Thyroid gland (tissue), 4 donors: Measurements from ENCODE around the gene ARMS2. TPM values are rescaled to one million over a fixed set of nuclear protein-coding genes. Genes with fewer than 3 reads are reported as not detected.

Source experiments
- DNase-seq, 2 donors: peaks; one replicate each; pipeline ENCODE4 v3.0.0-alpha.2; 2019
- H3K27ac ChIP-seq, 3 donors: fragments of 200-600 bp; sonication (generic); 1 replicate in 2 of 3; 2 replicates in 1 of 3; pipeline ENCODE4 v1.5.1; 2016 to 2019; ENCODE audit warnings: mild to moderate bottlenecking in 1 of 3, moderate library complexity in 1 of 3
- H3K27me3 ChIP-seq: fragments of 200-600 bp; sonication (generic); one replicate; pipeline ENCODE4 v1.5.1; 2019
- H3K36me3 ChIP-seq, 2 donors: fragments of 200-600 bp; sonication (generic); one replicate each; pipeline ENCODE4 v1.5.1; 2016 to 2019
- H3K4me1 ChIP-seq, 2 donors: fragments of 200-600 bp; sonication (generic); one replicate each; pipeline ENCODE4 v1.5.1; 2017 to 2019
- H3K4me3 ChIP-seq, 3 donors: fragments of 200-600 bp; sonication (generic); replicated peaks in 1 of 3; 1 replicate in 2 of 3; 2 replicates in 1 of 3; pipeline ENCODE4 v1.5.1; 2016; ENCODE audit warnings: mild to moderate bottlenecking in 1 of 3
- H3K9me3 ChIP-seq: fragments of 200-600 bp; sonication (generic); one replicate; pipeline ENCODE4 v1.5.1; 2017
- POLR2A ChIP-seq, 2 donors: fragments of 450-650 bp; IDR thresholded peaks; one replicate each; pipeline ENCODE4 v1.6.1; 2017; ENCODE audit warnings: antibody characterized with exemption in 2 of 2, mild to moderate bottlenecking in 2 of 2, moderate library complexity in 1 of 2
- WGBS, 2 donors: methylation state at CpG; one replicate each; pipeline ENCODE4 v1.1.5; 2017; 5-methylcytosine and 5-hydroxymethylcytosine counted together
- intact Hi-C: fragments of 100-400 bp; cut with DNase I; formaldehyde crosslinking; loops from one replicate; pipeline ENCODE4 v1.15.1; 2023
- microRNA-seq: library from miRNA; unstranded; fragments of <30 nt; microRNA quantifications from one replicate; pipeline ENCODE4, GENCODE V29; 2016
- small RNA-seq: library from RNA; depleted of rRNA; stranded (forward); fragments of <200 nt; gene quantifications from one replicate; pipeline ENCODE3, GENCODE V24; 2016
- total RNA-seq, 4 donors: library from RNA; depleted of rRNA; stranded (reverse); fragments of >200 nt; gene quantifications; one replicate each; pipeline ENCODE4 v1.2.3, GENCODE V29; 2016
- TF ChIP-seq, protein P1 (sequence below), 6 experiments: fragments of 200-600 bp in 3 of 6; fragments of 450-650 bp in 3 of 6; sonication (generic) in 3 of 6; IDR thresholded peaks; one replicate each; pipeline ENCODE4 v1.5.1; 2016 to 2019; ENCODE audit warnings: antibody characterized with exemption in 6 of 6, mild to moderate bottlenecking in 2 of 6, inconsistent platforms in 1 of 6, moderate library complexity in 1 of 6

ARMS2 gene
- total RNA-seq, 4 donors from 2014 or later = not detected

DNA sequence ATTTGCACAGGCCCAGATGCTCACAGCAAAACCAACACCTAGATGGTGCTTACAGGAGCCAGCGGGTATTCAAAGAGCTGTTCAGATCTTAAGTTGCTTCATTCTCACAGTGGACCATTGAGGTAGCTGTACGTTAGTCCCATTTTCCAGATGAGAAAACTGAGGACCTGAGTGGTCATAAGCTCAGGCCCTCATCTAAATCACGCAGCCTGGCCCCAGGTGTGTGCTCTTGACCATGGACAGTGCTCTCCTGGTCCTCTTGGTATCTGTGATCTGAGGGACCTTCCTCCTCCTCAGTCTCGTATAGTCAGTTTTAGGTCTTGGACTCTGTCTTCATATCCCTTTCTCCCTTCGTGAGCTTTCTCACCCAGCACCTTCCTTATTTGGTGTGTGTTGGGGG is 50.6 kb downstream of the ARMS2 start:
- H3K27ac ChIP-seq = no peak overlapping the region
- H3K4me3 ChIP-seq = no peak overlapping the region
- no peaks in the 10 kb centered on the region for H3K9me3 ChIP-seq
- peaks cover 6 to 8% of the 10 kb centered on the region in 2 donors for H3K4me1 ChIP-seq
- intact Hi-C loops = no loop called here
- DNase-seq = no peak
- peaks cover 0 to 3% of the 10 kb centered on the region in 2 donors for H3K36me3 ChIP-seq
- WGBS, 2 donors = 89 to 91% methylated on average over 5 of the region's 5 CpGs
- H3K27me3 ChIP-seq = no peaks in the 10 kb centered on the region
- TF ChIP-seq, protein P1, sequence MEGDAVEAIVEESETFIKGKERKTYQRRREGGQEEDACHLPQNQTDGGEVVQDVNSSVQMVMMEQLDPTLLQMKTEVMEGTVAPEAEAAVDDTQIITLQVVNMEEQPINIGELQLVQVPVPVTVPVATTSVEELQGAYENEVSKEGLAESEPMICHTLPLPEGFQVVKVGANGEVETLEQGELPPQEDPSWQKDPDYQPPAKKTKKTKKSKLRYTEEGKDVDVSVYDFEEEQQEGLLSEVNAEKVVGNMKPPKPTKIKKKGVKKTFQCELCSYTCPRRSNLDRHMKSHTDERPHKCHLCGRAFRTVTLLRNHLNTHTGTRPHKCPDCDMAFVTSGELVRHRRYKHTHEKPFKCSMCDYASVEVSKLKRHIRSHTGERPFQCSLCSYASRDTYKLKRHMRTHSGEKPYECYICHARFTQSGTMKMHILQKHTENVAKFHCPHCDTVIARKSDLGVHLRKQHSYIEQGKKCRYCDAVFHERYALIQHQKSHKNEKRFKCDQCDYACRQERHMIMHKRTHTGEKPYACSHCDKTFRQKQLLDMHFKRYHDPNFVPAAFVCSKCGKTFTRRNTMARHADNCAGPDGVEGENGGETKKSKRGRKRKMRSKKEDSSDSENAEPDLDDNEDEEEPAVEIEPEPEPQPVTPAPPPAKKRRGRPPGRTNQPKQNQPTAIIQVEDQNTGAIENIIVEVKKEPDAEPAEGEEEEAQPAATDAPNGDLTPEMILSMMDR (IDR thresholded peaks at IDR 0.05) = no peak
- TF ChIP-seq POLR2A (IDR thresholded peaks at IDR 0.05) = no peak

DNA sequence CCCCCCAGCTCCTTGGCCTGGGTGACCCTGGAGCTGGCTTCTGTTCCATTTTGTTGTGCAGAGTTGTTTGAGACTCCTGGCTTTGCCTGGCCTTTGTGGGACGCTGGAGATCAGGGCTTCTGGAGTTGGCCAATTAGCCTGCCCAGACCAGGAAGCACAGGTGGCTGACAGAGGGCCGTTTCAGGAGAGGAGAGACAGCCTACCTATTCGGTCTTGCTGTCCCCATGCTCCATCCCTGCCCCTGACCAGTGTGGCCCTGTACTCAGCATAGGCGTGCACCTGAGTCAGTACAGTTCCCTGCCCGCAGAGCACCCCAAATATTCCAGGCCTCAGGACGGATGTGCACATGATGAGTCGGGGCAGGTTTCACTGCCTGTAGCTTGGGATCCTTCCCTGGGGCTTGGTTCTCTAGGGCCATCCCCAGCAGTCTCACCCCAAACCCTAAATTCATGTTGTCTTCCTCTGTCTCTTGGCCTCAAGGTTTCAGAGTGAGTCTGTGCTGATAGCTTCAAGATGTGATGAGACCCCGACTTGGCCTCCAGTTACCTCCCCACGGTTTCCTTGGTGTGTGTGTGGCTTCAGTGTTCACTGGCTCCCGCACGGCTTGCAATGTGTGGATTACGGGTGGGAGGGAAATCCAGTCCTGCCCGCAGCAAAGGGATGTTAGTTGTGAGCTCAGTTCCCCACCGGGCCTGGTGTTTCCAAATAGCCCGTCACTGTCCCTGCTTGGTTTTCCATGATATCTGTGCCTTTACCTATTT is 51.6 kb downstream of the ARMS2 start:
- DNase-seq = no peak
- no peak overlapping the region for H3K27ac ChIP-seq
- whole genome bisulfite sequencing, 2 donors = 95 to 97% methylated on average over 14 of the region's 15 CpGs
- H3K27me3 ChIP-seq = no peaks in the 10 kb centered on the region
- H3K4me3 ChIP-seq = no peak overlapping the region
- intact Hi-C loops = no loop called here
- TF ChIP-seq, protein P1 (IDR thresholded peaks at IDR 0.05) = no peak
- TF ChIP-seq POLR2A (IDR thresholded peaks at IDR 0.05) = no peak
- peaks cover 0 to 7% of the 10 kb centered on the region in 2 donors for H3K36me3 ChIP-seq
- no peaks in the 10 kb centered on the region for H3K9me3 ChIP-seq
- peaks cover 4 to 6% of the 10 kb centered on the region in 2 donors for H3K4me1 ChIP-seq

Small RNA genes within 50 kb of the gene (microRNA-seq; reads per million reads assigned to microRNA genes)
- gene MIR3941 = not detected

Small RNA genes within 50 kb of the gene (small RNA-seq; reads per million reads assigned to genes)
- not detected for gene MIR3941

Other genes starting within 250 kb of the ARMS2 start
- under 1 TPM in 1 of 4 donors, not detected in 3; 0.11 TPM for gene BTBD16, start 183.4 kb upstream of the ARMS2 start, total RNA-seq
- 10 to 100 TPM; 39.3 to 50.9 (median 45.6) TPM for gene PLEKHA1, start 79.9 kb upstream of the ARMS2 start, total RNA-seq
- 10 to 100 TPM; 37.1 to 99.4 (median 68.2) TPM for gene HTRA1, start 6.9 kb downstream of the ARMS2 start, total RNA-seq
- under 1 TPM in 2 of 4 donors, not detected in 2; 0.10 to 0.13 TPM for gene DMBT1, start 106.1 kb downstream of the ARMS2 start, total RNA-seq
- not detected for gene C10orf120, start 245.2 kb downstream of the ARMS2 start, total RNA-seq